GM23338 (cell line): ENCODE data around the gene FAM219A. TPM values are rescaled to one million over a fixed set of nuclear protein-coding genes. Genes with fewer than 3 reads are reported as not detected.

ENCODE experiments used
- ATAC-seq: fragments of 200-7000 bp; cut with Tn5 transposase; 3 replicates; pipeline ENCODE4 v1.9.1; 2020
- DNase-seq: peaks from one replicate; pipeline ENCODE4 v3.0.0-alpha.2; 2015; ENCODE audit warnings: low spot score
- H2AFZ ChIP-seq: fragments of 200-600 bp; sonication (generic); 2 replicates; pipeline ENCODE4 v1.8.0; 2016; ENCODE audit warnings: antibody characterized with exemption, mild to moderate bottlenecking, moderate library complexity
- H3F3A ChIP-seq: fragments of 200-600 bp; sonication (generic); replicated peaks from 2 replicates; pipeline ENCODE4 v1.8.0; 2017; ENCODE audit warnings: antibody characterized with exemption, mixed run types, low read depth
- H3K27ac ChIP-seq: fragments of 200-600 bp; sonication (generic); 2 replicates; pipeline ENCODE4 v1.6.1; 2016; ENCODE audit warnings: low read depth
- H3K27me3 ChIP-seq: fragments of 200-600 bp; sonication (generic); 2 replicates; pipeline ENCODE4 v1.8.0; 2016; ENCODE audit warnings: mild to moderate bottlenecking, mixed run types, moderate library complexity; ENCODE audit not compliant: insufficient read depth
- H3K36me3 ChIP-seq: fragments of 200-600 bp; sonication (generic); 2 replicates; pipeline ENCODE4 v1.8.0; 2016; ENCODE audit warnings: mild to moderate bottlenecking; ENCODE audit not compliant: insufficient read depth
- H3K4me1 ChIP-seq: fragments of 200-600 bp; sonication (generic); 2 replicates; pipeline ENCODE4 v1.8.0; 2016; ENCODE audit warnings: mild to moderate bottlenecking, moderate library complexity; ENCODE audit not compliant: insufficient read depth
- H3K4me2 ChIP-seq: fragments of 200-600 bp; sonication (generic); 2 replicates; pipeline ENCODE4 v1.7.1; 2017; ENCODE audit warnings: mixed run types
- H3K4me3 ChIP-seq: fragments of 200-600 bp; sonication (generic); 2 replicates; pipeline ENCODE4 v1.6.1; 2016; ENCODE audit warnings: mixed run types
- H3K79me2 ChIP-seq: fragments of 200-600 bp; sonication (generic); replicated peaks from 2 replicates; pipeline ENCODE4 v1.8.0; 2017; ENCODE audit warnings: mild to moderate bottlenecking; ENCODE audit not compliant: insufficient read depth
- H3K9me2 ChIP-seq: fragments of 200-600 bp; sonication (generic); 2 replicates; pipeline ENCODE4 v1.8.0; 2017; ENCODE audit not compliant: insufficient read depth
- H4K20me1 ChIP-seq: fragments of 200-600 bp; sonication (generic); replicated peaks from 2 replicates; pipeline ENCODE4 v1.8.0; 2017; ENCODE audit warnings: mild to moderate bottlenecking; ENCODE audit not compliant: insufficient read depth
- H3K27ac Mint-ChIP-seq: 2 replicates; pipeline ENCODE4 v1.8.0; 2020; ENCODE audit warnings: inconsistent platforms, mild to moderate bottlenecking, moderate library complexity, mixed read lengths
- H3K27me3 Mint-ChIP-seq: 3 replicates; pipeline ENCODE4 v1.8.0; 2022; ENCODE audit warnings: low read depth, mild to moderate bottlenecking, moderate library complexity, mixed read lengths, inconsistent platforms; ENCODE audit not compliant: insufficient read depth, poor library complexity
- H3K36me3 Mint-ChIP-seq: 3 replicates; pipeline ENCODE4 v1.8.0; 2021; ENCODE audit warnings: low read depth, mild to moderate bottlenecking, inconsistent platforms, moderate library complexity, mixed read lengths
- H3K4me1 Mint-ChIP-seq: 3 replicates; pipeline ENCODE4 v1.8.0; 2020; ENCODE audit warnings: mild to moderate bottlenecking, inconsistent platforms, mixed read lengths
- H3K4me3 Mint-ChIP-seq: 3 replicates; pipeline ENCODE4 v1.8.0; 2021; ENCODE audit warnings: moderate library complexity, mild to moderate bottlenecking, inconsistent platforms, mixed read lengths
- H3K9me3 Mint-ChIP-seq: 3 replicates; pipeline ENCODE4 v1.8.0; 2020; ENCODE audit warnings: moderate library complexity, mild to moderate bottlenecking, inconsistent platforms, mixed read lengths
- CREB1 ChIP-seq: fragments of 250-450 bp; sonication (Bioruptor Pico); IDR thresholded peaks from 2 replicates; pipeline ENCODE4 v1.5.0; 2020; ENCODE audit warnings: low read depth, mild to moderate bottlenecking, moderate library complexity
- EZH2phosphoT487 ChIP-seq: fragments of 200-600 bp; sonication (generic); IDR thresholded peaks from one replicate; pipeline ENCODE4 v1.8.1; 2018; ENCODE audit warnings: antibody characterized with exemption; ENCODE audit not compliant: unreplicated experiment
- POLR2AphosphoS5 ChIP-seq: IDR thresholded peaks from 2 replicates; pipeline ENCODE4 v1.6.1; 2016; ENCODE audit warnings: antibody characterized with exemption, low read depth
- STAT1 ChIP-seq: IDR thresholded peaks from one replicate; pipeline ENCODE4 v1.6.1; 2016; ENCODE audit warnings: antibody characterized with exemption; ENCODE audit not compliant: unreplicated experiment
- polyA plus RNA-seq: library from polyadenylated mRNA; unstranded; fragments of >200 nt; fragmentation: Nextera tagmentation; extraction: Ambion mirVana; gene quantifications from 2 replicates; pipeline ENCODE4 v1.2.1, GENCODE V29; 2016
- total RNA-seq: library from RNA; depleted of rRNA; stranded (reverse); fragments of >200 nt; shearing (Covaris generic); gene quantifications from 2 replicates; pipeline ENCODE4 v1.2.3, GENCODE V29; 2014
- TF ChIP-seq, protein P1 (sequence below): fragments of 250-450 bp; sonication (Bioruptor Pico); IDR thresholded peaks from 2 replicates; pipeline ENCODE4 v1.5.0; 2020; ENCODE audit warnings: mild to moderate bottlenecking, moderate library complexity
- TF ChIP-seq, protein P2 (sequence below): IDR thresholded peaks from one replicate; pipeline ENCODE4 v1.6.1; 2018; ENCODE audit warnings: antibody characterized with exemption; ENCODE audit not compliant: unreplicated experiment
- TF ChIP-seq, protein P3 (sequence below): IDR thresholded peaks from 2 replicates; pipeline ENCODE4 v1.6.1; 2016; ENCODE audit warnings: antibody characterized with exemption

The FAM219A gene
- total and polyA plus RNA-seq, 2 experiments from 2014 or later, result 3.8 to 7.2 TPM

DNA sequence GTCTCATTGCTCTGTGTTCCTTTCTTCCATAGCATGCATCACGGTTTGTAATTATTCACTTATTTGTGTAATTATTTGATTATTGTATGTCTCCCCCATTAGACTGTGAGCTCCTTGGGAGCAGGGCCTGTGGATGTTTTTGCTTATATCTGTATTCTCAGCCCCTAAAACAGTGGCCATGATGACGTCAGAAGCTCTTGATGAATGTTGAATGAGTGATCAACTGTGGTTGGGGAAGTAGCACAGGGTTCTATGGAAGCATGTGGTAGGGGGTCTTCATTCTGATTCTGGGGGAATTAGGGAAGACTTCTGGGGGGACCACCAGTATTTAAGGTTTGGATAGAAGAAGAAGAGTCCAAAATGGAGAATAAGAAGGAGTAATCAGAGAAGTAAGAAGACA is 6.2 kb upstream of the FAM219A start:
- no peak overlapping the region for H3K27ac Mint-ChIP-seq
- no peaks in the 10 kb centered on the region for H3K79me2 ChIP-seq
- no peak overlapping the region for H3K4me3 Mint-ChIP-seq
- H3K4me1 ChIP-seq, result no peaks in the 10 kb centered on the region; the same call in 1 of the 2 replicates
- H3K9me3 Mint-ChIP-seq, result no peaks in the 10 kb centered on the region
- H2AFZ ChIP-seq, result no peak overlapping the region
- H3K4me3 ChIP-seq, result no peak overlapping the region
- H3K9me2 ChIP-seq, result no peaks in the 10 kb centered on the region
- H3K36me3 ChIP-seq, result no peaks in the 10 kb centered on the region
- peaks cover 5% of the 10 kb centered on the region for H3K27me3 Mint-ChIP-seq
- ATAC-seq (no peak), DNase-seq (no peak)
- H3K4me2 ChIP-seq, result no peak overlapping the region
- TF ChIP-seq POLR2AphosphoS5 (no peak), EZH2phosphoT487 (no peak), STAT1 (no peak), CREB1 (no peak)
- TF ChIP-seq, protein P1, sequence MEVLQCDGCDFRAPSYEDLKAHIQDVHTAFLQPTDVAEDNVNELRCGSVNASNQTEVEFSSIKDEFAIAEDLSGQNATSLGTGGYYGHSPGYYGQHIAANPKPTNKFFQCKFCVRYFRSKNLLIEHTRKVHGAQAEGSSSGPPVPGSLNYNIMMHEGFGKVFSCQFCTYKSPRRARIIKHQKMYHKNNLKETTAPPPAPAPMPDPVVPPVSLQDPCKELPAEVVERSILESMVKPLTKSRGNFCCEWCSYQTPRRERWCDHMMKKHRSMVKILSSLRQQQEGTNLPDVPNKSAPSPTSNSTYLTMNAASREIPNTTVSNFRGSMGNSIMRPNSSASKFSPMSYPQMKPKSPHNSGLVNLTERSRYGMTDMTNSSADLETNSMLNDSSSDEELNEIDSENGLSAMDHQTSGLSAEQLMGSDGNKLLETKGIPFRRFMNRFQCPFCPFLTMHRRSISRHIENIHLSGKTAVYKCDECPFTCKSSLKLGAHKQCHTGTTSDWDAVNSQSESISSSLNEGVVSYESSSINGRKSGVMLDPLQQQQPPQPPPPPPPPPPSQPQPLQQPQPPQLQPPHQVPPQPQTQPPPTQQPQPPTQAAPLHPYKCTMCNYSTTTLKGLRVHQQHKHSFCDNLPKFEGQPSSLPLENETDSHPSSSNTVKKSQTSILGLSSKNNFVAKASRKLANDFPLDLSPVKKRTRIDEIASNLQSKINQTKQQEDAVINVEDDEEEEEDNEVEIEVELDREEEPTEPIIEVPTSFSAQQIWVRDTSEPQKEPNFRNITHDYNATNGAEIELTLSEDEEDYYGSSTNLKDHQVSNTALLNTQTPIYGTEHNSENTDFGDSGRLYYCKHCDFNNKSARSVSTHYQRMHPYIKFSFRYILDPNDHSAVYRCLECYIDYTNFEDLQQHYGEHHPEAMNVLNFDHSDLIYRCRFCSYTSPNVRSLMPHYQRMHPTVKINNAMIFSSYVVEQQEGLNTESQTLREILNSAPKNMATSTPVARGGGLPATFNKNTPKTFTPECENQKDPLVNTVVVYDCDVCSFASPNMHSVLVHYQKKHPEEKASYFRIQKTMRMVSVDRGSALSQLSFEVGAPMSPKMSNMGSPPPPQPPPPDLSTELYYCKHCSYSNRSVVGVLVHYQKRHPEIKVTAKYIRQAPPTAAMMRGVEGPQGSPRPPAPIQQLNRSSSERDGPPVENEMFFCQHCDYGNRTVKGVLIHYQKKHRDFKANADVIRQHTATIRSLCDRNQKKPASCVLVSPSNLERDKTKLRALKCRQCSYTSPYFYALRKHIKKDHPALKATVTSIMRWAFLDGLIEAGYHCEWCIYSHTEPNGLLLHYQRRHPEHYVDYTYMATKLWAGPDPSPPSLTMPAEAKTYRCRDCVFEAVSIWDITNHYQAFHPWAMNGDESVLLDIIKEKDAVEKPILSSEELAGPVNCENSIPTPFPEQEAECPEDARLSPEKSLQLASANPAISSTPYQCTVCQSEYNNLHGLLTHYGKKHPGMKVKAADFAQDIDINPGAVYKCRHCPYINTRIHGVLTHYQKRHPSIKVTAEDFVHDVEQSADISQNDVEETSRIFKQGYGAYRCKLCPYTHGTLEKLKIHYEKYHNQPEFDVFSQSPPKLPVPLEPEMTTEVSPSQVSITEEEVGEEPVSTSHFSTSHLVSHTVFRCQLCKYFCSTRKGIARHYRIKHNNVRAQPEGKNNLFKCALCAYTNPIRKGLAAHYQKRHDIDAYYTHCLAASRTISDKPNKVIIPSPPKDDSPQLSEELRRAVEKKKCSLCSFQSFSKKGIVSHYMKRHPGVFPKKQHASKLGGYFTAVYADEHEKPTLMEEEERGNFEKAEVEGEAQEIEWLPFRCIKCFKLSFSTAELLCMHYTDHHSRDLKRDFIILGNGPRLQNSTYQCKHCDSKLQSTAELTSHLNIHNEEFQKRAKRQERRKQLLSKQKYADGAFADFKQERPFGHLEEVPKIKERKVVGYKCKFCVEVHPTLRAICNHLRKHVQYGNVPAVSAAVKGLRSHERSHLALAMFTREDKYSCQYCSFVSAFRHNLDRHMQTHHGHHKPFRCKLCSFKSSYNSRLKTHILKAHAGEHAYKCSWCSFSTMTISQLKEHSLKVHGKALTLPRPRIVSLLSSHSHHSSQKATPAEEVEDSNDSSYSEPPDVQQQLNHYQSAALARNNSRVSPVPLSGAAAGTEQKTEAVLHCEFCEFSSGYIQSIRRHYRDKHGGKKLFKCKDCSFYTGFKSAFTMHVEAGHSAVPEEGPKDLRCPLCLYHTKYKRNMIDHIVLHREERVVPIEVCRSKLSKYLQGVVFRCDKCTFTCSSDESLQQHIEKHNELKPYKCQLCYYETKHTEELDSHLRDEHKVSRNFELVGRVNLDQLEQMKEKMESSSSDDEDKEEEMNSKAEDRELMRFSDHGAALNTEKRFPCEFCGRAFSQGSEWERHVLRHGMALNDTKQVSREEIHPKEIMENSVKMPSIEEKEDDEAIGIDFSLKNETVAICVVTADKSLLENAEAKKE, result no peak
- TF ChIP-seq, protein P2, sequence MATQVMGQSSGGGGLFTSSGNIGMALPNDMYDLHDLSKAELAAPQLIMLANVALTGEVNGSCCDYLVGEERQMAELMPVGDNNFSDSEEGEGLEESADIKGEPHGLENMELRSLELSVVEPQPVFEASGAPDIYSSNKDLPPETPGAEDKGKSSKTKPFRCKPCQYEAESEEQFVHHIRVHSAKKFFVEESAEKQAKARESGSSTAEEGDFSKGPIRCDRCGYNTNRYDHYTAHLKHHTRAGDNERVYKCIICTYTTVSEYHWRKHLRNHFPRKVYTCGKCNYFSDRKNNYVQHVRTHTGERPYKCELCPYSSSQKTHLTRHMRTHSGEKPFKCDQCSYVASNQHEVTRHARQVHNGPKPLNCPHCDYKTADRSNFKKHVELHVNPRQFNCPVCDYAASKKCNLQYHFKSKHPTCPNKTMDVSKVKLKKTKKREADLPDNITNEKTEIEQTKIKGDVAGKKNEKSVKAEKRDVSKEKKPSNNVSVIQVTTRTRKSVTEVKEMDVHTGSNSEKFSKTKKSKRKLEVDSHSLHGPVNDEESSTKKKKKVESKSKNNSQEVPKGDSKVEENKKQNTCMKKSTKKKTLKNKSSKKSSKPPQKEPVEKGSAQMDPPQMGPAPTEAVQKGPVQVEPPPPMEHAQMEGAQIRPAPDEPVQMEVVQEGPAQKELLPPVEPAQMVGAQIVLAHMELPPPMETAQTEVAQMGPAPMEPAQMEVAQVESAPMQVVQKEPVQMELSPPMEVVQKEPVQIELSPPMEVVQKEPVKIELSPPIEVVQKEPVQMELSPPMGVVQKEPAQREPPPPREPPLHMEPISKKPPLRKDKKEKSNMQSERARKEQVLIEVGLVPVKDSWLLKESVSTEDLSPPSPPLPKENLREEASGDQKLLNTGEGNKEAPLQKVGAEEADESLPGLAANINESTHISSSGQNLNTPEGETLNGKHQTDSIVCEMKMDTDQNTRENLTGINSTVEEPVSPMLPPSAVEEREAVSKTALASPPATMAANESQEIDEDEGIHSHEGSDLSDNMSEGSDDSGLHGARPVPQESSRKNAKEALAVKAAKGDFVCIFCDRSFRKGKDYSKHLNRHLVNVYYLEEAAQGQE, result no peak
- TF ChIP-seq, protein P3, sequence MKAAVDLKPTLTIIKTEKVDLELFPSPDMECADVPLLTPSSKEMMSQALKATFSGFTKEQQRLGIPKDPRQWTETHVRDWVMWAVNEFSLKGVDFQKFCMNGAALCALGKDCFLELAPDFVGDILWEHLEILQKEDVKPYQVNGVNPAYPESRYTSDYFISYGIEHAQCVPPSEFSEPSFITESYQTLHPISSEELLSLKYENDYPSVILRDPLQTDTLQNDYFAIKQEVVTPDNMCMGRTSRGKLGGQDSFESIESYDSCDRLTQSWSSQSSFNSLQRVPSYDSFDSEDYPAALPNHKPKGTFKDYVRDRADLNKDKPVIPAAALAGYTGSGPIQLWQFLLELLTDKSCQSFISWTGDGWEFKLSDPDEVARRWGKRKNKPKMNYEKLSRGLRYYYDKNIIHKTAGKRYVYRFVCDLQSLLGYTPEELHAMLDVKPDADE, result no peak
- 0 out of 2 replicates have a peak, but pooled peaks cover 4% of the 10 kb centered on the region for H3K27me3 ChIP-seq
- H4K20me1 ChIP-seq, result no peaks in the 10 kb centered on the region
- no peak overlapping the region for H3K27ac ChIP-seq
- peaks cover 12% of the 10 kb centered on the region; the same call in 2 of the 3 replicates for H3K4me1 Mint-ChIP-seq
- no peaks in the 10 kb centered on the region for H3K36me3 Mint-ChIP-seq
- H3F3A ChIP-seq, result no peaks in the 10 kb centered on the region
